ENCODE results near the gene TLE3.

DNA sequence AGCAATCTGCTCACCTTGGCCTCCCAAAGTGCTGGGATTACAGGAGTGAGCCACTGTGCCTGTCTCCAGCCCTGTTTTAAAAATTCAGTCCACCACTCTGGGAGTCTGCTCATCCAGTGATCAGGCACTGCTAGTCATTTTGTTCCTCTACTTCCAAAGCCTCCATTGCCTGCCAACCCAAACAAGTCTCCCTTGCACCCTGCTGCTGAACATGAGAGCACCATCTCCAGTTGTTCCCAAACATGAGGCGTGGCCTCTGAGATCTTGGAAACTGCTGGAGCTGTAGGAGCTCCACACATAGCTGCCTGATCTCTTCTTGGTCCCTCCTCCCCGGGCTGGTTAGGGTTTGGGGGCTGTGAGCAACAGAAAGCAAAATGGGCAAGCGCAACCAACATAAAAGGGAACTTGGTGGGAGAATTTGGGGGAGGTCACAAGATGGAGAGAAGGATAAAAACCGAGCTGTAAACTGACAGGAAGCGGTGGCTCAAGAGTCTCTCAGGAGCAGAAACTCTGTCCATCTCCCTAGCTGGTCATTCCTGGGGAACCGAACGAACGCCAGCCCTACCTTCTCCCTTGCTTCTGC, 49.6 kb upstream of the TLE3 start:
- no peak for TF ChIP-seq CTCF (IDR thresholded peaks at IDR 0.05)
- no peak for TF ChIP-seq POLR2A (IDR thresholded peaks at IDR 0.05)
